Measurements from ENCODE around the gene THSD4. TPM values are rescaled to one million over a fixed set of nuclear protein-coding genes. Genes with fewer than 3 reads are reported as not detected.
A peak's percentile ranks its signal among the peaks of the same experiment; 100 is the strongest.

Gene THSD4
- total RNA-seq, 2 donors from 2014 or later, result 71.2 to 150 TPM

DNA sequence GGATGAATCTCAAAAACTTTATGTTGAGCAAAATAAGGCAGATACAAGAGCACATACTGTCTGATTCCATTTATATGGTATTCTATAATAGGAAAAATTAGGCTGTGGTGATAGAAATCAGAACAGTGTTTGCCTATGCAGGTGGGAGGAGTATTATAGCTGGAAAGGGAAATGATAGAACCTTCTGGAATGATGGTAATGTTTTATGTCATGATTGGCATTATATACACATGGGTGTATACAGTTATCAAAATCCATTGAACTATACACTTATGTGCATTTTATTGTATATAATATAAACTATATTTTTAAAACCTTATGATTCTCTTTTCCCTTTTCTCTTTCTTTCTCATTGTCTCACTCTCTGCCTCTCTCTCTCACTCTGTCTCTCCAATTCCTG, 156.1 kb downstream of the THSD4 start:
- no peak overlapping the region for H3K27ac ChIP-seq
- no peaks in the 10 kb centered on the region for H3K36me3 ChIP-seq
- H3K4me1 ChIP-seq (ENCODE audit: control insufficient read depth in 1 of 2, low read depth in 2 of 2), result peaks cover 6 to 27% of the 10 kb centered on the region in 2 donors
- no peaks in the 10 kb centered on the region for H3K9me3 ChIP-seq
- H3K4me3 ChIP-seq, result no peak overlapping the region
- no peaks in the 10 kb centered on the region for H3K27me3 ChIP-seq (replicated peaks; ENCODE audit: insufficient read depth)
- ATAC-seq (ENCODE audit: insufficient number of reproducible peaks, low FRiP score, low read depth) (no peak), DNase-seq (ENCODE audit: low spot score) (no peak)
- TF ChIP-seq, protein P1, sequence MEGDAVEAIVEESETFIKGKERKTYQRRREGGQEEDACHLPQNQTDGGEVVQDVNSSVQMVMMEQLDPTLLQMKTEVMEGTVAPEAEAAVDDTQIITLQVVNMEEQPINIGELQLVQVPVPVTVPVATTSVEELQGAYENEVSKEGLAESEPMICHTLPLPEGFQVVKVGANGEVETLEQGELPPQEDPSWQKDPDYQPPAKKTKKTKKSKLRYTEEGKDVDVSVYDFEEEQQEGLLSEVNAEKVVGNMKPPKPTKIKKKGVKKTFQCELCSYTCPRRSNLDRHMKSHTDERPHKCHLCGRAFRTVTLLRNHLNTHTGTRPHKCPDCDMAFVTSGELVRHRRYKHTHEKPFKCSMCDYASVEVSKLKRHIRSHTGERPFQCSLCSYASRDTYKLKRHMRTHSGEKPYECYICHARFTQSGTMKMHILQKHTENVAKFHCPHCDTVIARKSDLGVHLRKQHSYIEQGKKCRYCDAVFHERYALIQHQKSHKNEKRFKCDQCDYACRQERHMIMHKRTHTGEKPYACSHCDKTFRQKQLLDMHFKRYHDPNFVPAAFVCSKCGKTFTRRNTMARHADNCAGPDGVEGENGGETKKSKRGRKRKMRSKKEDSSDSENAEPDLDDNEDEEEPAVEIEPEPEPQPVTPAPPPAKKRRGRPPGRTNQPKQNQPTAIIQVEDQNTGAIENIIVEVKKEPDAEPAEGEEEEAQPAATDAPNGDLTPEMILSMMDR (IDR thresholded peaks at IDR 0.05), result no peak

DNA sequence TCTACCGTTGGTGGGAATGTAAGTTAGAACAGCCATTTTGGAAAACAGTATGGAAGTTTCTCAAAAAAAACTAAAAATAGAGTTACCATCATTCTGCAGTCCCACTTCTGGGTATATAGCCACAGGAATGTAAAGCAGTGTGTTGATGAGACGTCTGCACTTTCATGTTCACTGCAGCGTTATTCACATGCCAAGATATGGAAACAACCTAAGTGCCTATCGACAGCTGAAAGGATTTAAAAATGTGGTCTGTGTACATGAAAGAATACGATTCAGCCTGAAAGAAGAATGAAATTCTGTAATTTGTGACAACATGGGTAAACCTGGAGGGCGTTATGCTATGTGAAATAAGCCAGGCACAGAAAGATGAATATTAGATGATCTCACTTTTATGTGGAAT, 157.7 kb downstream of the THSD4 start:
- DNase-seq (ENCODE audit: low spot score) (no peak), ATAC-seq (ENCODE audit: insufficient number of reproducible peaks, low FRiP score, low read depth) (no peak)
- H3K36me3 ChIP-seq, result no peaks in the 10 kb centered on the region
- H3K4me3 ChIP-seq, result no peak overlapping the region
- no peaks in the 10 kb centered on the region for H3K9me3 ChIP-seq
- H3K27me3 ChIP-seq (replicated peaks; ENCODE audit: insufficient read depth), result no peaks in the 10 kb centered on the region
- H3K27ac ChIP-seq, result no peak overlapping the region
- TF ChIP-seq, protein P1 (IDR thresholded peaks at IDR 0.05), result no peak
- H3K4me1 ChIP-seq (ENCODE audit: control insufficient read depth in 1 of 2, low read depth in 2 of 2), result peaks cover 6 to 32% of the 10 kb centered on the region in 2 donors

DNA sequence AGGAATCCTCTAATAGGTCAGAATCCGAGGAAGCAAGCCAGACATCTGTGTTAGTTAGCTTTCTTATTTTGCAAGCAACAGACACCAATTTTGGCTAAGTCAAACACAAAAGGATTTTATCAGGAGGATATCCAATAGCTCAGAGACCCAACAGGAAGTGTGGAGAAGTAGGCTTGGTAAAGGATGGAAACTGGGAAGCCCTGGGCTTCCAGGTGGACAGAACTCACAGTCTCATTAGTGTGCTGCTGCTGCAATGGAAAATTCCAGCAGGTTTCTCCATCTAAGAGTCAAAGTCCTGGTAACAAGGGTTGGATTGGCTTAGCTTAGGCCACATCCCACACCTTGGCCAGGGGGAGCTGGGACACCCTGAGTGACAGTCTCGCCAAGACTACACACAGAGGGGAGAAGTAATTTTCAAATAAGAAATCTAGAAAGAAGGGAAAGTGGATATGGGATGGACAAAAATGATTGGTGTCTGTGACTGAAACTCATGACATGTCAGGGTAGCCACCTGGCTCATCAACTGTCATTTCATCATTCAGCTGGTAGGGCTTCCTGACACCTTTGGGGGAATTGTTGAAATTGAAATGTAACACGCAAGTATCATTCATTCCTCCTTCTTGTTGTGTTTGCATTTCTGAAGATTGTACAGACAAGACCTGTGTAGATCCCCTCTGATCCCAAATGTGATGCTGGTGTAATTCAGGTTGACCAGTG, 158.6 kb downstream of the THSD4 start:
- Histone ChIP-seq H3K36me3 (no peaks in the 10 kb centered on the region), H3K4me3 (no peak overlapping the region), H3K27ac (peak overlapping the region; percentile 44 to 47), H3K27me3 (replicated peaks; ENCODE audit: insufficient read depth) (no peaks in the 10 kb centered on the region), H3K9me3 (no peaks in the 10 kb centered on the region), H3K4me1 (ENCODE audit: control insufficient read depth in 1 of 2, low read depth in 2 of 2) (peaks cover 13 to 41% of the 10 kb centered on the region in 2 donors)
- DNase-seq (ENCODE audit: low spot score), result no peak
- TF ChIP-seq, protein P1 (IDR thresholded peaks at IDR 0.05), result no peak
- ATAC-seq (ENCODE audit: insufficient number of reproducible peaks, low FRiP score, low read depth), result no peak

DNA sequence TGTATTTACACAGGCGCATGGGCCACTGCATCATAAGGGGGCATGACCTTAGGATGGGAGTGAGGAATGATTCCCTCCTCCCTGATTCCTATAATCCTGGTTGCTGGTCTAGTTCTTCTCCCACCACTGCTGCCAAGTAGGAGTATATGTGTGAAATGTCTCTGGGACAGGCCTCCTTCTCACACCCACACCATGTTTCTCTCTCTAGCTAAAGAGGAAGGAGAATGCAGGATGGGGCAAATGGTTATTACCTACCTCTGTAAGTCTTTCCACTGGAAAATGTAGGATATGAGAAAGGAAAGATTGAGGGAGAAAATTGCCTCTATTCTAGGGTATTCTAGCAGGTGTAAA, 159.2 kb downstream of the THSD4 start:
- H3K9me3 ChIP-seq, result no peaks in the 10 kb centered on the region
- no peak for ATAC-seq (ENCODE audit: insufficient number of reproducible peaks, low FRiP score, low read depth)
- TF ChIP-seq, protein P1 (IDR thresholded peaks at IDR 0.05), result no peak
- H3K36me3 ChIP-seq, result no peaks in the 10 kb centered on the region
- peak overlapping the region; percentile 44 to 47 for H3K27ac ChIP-seq
- no peaks in the 10 kb centered on the region for H3K27me3 ChIP-seq (replicated peaks; ENCODE audit: insufficient read depth)
- peaks cover 19 to 46% of the 10 kb centered on the region in 2 donors for H3K4me1 ChIP-seq (ENCODE audit: control insufficient read depth in 1 of 2, low read depth in 2 of 2)
- DNase-seq (ENCODE audit: low spot score), result no peak
- no peak overlapping the region for H3K4me3 ChIP-seq

DNA sequence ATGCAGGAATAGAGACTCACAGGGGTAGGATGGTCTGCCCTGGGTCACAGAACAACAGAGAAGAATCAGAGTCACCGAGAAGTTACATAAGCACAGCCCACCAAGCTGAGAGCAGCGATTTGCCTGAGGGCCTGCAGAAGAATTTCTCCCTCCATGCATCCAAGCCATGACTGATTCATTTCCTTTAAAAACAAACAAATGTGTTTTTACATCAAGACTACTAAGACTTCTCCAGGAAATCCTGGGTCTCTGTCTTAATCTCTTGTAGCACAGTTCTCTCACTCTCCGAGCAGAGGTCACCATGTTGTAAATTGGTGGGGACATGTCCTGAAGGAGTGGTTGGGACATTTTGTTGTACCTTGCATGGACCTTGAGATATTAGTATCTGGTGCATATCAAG, 159.8 kb downstream of the THSD4 start:
- H3K27ac ChIP-seq, result peak overlapping the region; percentile 44 to 47
- TF ChIP-seq, protein P1 (IDR thresholded peaks at IDR 0.05), result no peak

More for the DNA sequence above, 159.8 kb downstream of the THSD4 start:
- Histone ChIP-seq H3K27me3 (replicated peaks; ENCODE audit: insufficient read depth) (no peaks in the 10 kb centered on the region), H3K4me3 (no peak overlapping the region), H3K4me1 (ENCODE audit: control insufficient read depth in 1 of 2, low read depth in 2 of 2) (peaks cover 24 to 53% of the 10 kb centered on the region in 2 donors), H3K36me3 (no peaks in the 10 kb centered on the region), H3K9me3 (no peaks in the 10 kb centered on the region)
- DNase-seq (ENCODE audit: low spot score) (no peak), ATAC-seq (ENCODE audit: insufficient number of reproducible peaks, low FRiP score, low read depth) (no peak)

All from thoracic aorta (tissue), 2 donors.